NCI-H345 (cell line): ENCODE data around the gene ACOX2.

Experiments used
- DNase-seq: peaks from one replicate; lab custom pipeline; 2025; lab: John Stamatoyannopoulos, UW

The ACOX2 gene

GRCh38 chr3:58536501-58537411 is at the start of gene ACOX2:
ACOX2 (minus strand) TSS chr3:58537190; CDS start chr3:58535106, 2,084 bp downstream.
- DNase-seq: no peak

GRCh38 chr3:58585994-58586393 is 49.0 kb upstream of the ACOX2 start:
- no peak for DNase-seq

- DNase-seq: peak; percentile 77
These were observed 48.2 kb upstream of the ACOX2 start for GRCh38 chr3:58585005-58585786.

DNA sequence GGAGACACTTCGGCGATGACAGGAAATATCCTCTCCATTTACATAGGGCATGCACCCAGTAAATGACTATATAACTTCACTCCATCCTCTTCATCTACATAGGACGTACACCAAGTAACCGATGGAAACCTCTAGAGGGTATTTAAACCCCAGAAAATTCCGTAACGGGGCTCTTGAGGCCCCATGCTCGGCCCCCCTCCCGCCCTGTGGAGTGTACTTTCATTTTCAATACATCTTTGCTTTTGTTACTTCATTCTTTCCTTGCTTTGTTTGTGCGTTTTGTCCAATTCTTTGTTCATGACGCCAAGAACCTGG is 47.7 kb upstream of the ACOX2 start:
- no peak for DNase-seq

DNA sequence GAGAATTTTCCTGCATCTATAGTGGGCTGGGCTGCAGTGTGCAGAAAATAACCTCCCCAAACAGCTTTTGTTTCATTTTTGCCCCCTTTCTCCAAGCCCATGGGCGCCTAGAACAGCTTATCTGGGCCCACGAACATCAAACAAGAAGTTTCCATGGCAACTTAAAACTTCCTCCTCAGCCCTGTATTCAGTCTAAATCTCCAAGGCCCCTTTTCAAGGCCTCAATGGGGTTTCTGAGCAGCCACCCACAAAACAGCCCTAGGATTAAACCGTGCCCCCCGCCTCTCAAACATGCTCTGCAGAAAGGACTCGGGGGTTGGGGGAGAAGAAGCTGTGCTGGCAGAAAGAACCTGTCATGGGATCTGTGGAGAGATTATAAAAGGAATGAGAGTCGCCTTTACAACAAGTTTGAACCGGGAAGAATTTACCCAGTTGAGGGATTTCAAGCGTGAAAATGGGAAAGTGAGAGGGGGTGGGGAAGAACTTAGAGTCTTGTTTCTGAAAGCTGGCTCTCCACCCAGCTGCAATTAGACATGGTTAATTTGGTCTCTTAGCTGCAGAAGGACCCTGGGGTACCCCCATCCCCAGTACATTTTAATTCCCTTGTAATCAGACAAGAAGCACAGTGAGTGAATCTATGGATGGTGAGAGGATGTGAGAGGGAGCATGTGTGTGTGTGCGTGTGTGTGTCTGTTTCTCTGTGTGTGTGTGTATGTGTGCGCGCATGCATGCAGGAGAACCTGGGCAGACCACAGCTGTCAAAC is 44.5 kb upstream of the ACOX2 start:
- peak; percentile 51 for DNase-seq

- no peak for DNase-seq
These were observed 43.9 kb upstream of the ACOX2 start for GRCh38 chr3:58580826-58581327.

DNA sequence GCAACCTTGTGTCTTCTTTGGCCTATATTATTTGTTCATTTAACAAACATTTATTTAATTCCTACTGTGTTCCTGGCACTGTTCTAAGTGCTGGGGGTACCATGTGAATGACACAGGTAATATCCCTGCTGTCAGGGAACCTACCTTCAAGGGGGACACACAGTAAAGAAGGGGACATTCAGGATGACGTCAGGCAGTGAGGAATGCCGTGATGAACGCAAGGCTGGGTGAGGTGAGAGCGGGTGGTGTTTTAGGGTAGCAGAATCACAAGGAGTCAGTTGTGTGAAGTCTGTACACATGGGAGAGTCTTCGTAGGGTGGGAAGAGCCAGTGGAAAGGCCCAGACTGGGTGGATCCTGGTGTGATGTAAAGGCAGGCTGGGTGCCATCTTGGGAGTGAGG is 41.9 kb upstream of the ACOX2 start:
- DNase-seq: no peak

DNA sequence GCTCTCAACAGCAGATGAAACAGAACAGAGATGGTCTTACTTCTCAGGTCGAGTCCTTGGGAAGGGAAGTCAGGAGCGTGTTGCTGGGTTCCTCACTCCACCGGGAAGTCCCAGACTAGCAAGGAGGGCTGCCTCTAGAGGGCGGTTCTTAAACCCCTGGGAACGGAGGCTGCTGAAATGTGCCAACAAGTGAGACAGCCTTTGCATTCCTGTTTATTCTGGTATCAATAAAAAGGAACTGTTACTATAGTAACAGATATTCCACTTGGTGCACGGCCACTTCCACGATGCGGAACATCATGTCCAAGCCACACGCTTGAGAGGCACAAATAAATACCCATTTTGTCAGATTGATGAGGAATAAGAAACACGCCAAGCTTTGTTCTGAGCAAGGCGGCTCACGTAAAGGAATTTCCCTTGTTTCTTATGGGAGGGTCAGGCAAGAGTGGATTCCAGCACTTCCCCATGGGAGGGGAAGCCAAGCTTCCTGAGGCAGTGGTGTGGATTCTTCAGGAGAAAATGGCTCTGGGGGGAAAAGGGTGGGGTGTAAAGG is 40.4 kb upstream of the ACOX2 start, which contains the start of gene FAM107A:
FAM107A (minus strand) TSS at position 123 of the 553 bp plus-strand sequence. CDS start 7,531 bp downstream, outside the sequence.
- DNase-seq: no peak

- DNase-seq: no peak
These were observed 39.7 kb upstream of the ACOX2 start for GRCh38 chr3:58576716-58577115.

- no peak for DNase-seq
These were observed 39.1 kb upstream of the ACOX2 start for GRCh38 chr3:58575971-58576652.

DNA sequence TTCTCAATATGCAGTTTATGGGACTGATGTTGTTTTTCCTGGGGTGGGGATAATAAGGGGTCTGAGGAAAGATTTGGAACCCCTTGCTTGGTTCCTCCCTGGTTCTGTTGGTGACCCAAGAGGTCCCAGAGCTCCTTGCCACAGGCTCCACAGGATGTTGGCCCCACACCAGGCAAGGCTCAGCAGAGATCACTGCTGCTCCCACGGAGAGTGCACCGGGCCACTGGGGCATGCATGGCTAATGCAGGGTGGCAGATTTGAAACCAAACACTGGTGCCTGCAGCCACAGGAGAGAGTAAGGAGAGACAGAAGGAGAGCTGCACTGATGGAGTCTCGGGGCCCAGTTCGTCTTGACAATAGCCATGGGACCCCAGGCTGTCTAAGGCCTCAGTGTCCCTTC is 37.7 kb upstream of the ACOX2 start:
- DNase-seq: no peak

DNA sequence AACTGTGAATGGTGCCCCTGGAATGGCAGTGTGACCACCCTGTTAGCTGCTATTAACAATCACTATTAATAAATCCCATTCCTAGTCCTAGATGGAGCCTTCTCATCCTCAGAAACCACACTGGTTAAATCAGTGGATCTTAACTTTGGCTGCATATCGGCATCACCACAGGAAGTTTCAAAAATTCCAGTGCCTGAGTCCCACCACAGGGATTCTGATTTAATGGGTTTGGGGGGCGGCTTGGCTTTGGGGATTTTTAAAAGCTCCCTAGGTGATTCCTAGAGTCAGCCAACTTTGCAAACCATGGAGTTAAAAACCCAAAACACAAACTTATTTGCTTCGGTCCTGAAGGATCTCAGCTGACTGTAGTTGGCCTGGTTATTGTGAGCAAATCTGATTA is 37.1 kb upstream of the ACOX2 start:
- no peak for DNase-seq

- DNase-seq: no peak
These were observed 36.6 kb upstream of the ACOX2 start for GRCh38 chr3:58573640-58574039.

DNA sequence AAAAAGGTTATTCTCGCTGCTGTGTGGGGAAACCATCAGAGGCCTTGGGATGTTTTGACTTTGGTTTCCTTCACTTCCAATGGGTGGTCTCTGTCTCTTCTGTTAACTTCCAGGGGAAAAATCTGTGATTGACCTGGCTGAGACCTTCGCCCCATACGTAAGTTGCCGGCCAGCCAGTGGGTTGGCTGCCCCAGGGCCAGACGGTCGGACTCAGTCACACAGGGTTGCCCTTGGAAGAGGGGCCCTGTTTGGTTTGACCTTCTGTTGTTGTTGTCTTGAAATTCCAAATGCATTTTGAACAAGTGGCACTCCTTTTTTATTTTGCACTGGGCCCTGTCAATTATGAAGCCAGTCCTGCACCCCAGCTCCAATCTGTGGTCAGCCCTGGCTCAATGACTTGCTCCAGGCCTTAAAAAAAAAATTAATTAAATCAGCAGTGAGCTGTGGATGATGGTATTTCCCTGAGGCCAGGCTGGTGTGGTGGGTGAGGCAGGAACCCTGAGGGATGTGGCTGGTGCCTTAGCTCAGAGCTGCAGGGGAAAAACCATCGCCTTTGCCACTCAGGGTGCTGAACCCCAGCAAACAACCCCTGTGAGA is 35.7 kb upstream of the ACOX2 start:
- DNase-seq: no peak

DNA sequence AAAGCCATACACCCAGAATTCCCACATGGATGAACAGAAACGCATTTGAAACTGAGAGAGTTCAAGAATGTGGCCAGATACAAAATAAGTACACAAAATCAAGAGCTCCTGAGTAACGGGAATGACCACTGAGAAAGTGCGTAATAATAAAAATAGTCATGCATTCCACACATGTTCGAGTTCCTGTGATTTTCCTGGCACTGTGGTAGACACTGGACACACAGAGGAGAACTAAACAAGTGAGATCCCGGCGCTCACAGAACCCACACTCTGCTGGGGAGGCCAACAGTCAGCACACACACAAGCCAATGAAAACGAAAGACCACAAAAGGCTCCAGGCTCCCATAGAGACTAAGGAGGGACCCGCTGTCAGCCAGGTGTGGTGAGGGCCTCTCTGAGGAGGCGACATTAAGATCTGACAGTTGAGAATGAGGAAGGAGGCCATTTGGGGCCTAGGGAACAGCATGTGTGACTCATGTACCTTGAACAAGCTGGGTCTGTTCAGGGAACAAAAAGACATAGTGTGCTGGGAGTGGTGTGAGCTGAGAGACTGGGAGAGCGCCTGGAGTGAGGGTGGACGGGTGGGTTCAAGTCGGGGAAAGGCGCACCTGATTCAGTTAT is 35.1 kb upstream of the ACOX2 start:
- no peak for DNase-seq

- DNase-seq: no peak
These were observed 33.9 kb upstream of the ACOX2 start for GRCh38 chr3:58570851-58571250.

- DNase-seq: no peak
These were observed 32.5 kb upstream of the ACOX2 start for GRCh38 chr3:58569287-58570001.

GRCh38 chr3:58568572-58569286 is 31.7 kb upstream of the ACOX2 start:
- DNase-seq: peak; percentile 65

DNA sequence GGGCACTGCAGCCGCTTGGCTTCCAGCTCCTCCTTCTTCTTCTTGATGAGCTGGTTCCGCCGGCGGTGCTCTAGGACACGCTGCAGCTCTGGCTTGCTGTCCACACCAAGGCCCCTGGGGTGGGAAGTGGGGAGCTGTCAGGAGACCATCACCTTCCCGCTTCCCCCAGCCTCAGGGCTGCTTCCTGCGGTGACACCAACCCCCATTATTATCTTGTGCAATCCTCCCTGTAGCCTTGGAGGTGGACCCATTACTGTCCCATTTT is 30.2 kb upstream of the ACOX2 start:
- DNase-seq: no peak
